Measurements from ENCODE around the gene STT3A.

GRCh38 chr11:125559888-125560287 lies 32.8 kb upstream of the STT3A start:
- TF ChIP-seq CTCF (IDR thresholded peaks at IDR 0.05) (no peak), POLR2A (IDR thresholded peaks at IDR 0.05) (no peak)

All from adrenal gland (tissue), 5 donors.